GM18861 (cell line): ENCODE results near the gene FLNC.

Experiments
- ATAC-seq: cut with Tn5 transposase; IDR thresholded peaks from one replicate; pipeline ENCODE4 v1.9.1; 2021; ENCODE audit not compliant: unreplicated experiment

The FLNC gene

GRCh38 chr7:128842674-128843641 lies 12.8 kb downstream of the FLNC start:
- ATAC-seq: no peak

- no peak for ATAC-seq
Observed at GRCh38 chr7:128843938-128844621, 13.9 kb downstream of the FLNC start.

- no peak for ATAC-seq
Observed at GRCh38 chr7:128844777-128845311, 14.6 kb downstream of the FLNC start.

- no peak for ATAC-seq
Observed at GRCh38 chr7:128845475-128845874, 15.3 kb downstream of the FLNC start.

- no peak for ATAC-seq
Observed at GRCh38 chr7:128845987-128846386, 15.8 kb downstream of the FLNC start.

- ATAC-seq: no peak
Observed at GRCh38 chr7:128846781-128847444, 16.7 kb downstream of the FLNC start.

GRCh38 chr7:128847721-128848211 lies 17.6 kb downstream of the FLNC start:
- ATAC-seq: no peak

GRCh38 chr7:128848289-128849155 lies 18.3 kb downstream of the FLNC start:
- ATAC-seq: no peak

GRCh38 chr7:128849156-128849515 lies 18.9 kb downstream of the FLNC start:
- ATAC-seq: no peak

GRCh38 chr7:128849804-128850490 lies 19.7 kb downstream of the FLNC start:
- ATAC-seq: no peak

GRCh38 chr7:128852537-128853254 lies 22.5 kb downstream of the FLNC start:
- ATAC-seq: no peak

- no peak for ATAC-seq
Observed at GRCh38 chr7:128853799-128854198, 23.6 kb downstream of the FLNC start.

- ATAC-seq: no peak
Observed at GRCh38 chr7:128854396-128854795, 24.2 kb downstream of the FLNC start.

GRCh38 chr7:128855559-128855958 lies 25.4 kb downstream of the FLNC start:
- no peak for ATAC-seq

- no peak for ATAC-seq
Observed at GRCh38 chr7:128856001-128856718, 26.0 kb downstream of the FLNC start.

- ATAC-seq: no peak
Observed at GRCh38 chr7:128858380-128859231, 28.4 kb downstream of the FLNC start.
